Right atrium auricular region (tissue), 2 donors: Measurements from ENCODE around the gene ARIH1. TPM values are rescaled to one million over a fixed set of nuclear protein-coding genes. Genes with fewer than 3 reads are reported as not detected.

Experiments
- DNase-seq: peaks from one replicate; pipeline ENCODE4 v3.0.0-alpha.2; 2019; ENCODE audit warnings: low spot score
- H3K27ac ChIP-seq, 2 donors: fragments of 200-600 bp; sonication (generic); 1 replicate in 1 of 2; 2 replicates in 1 of 2; pipeline ENCODE4 v1.5.1; 2016 to 2019
- H3K27me3 ChIP-seq, 2 donors: fragments of 200-600 bp; sonication (generic); one replicate each; pipeline versions ENCODE4 v1.5.1 to v1.6.0; 2017 to 2019
- H3K36me3 ChIP-seq: fragments of 200-600 bp; sonication (generic); one replicate; pipeline ENCODE4 v1.5.1; 2016
- H3K4me1 ChIP-seq, 2 donors: fragments of 200-600 bp; sonication (generic); one replicate each; pipeline versions ENCODE4 v1.5.1 to v1.6.0; 2017 to 2019
- H3K4me3 ChIP-seq, 2 donors: fragments of 200-600 bp; sonication (generic); 1 replicate in 1 of 2; 2 replicates in 1 of 2; pipeline ENCODE4 v1.5.1; 2017 to 2019; ENCODE audit warnings: mild to moderate bottlenecking in 1 of 2, moderate library complexity in 1 of 2
- H3K9me3 ChIP-seq, 2 donors: fragments of 200-600 bp; sonication (generic); one replicate each; pipeline ENCODE4 v1.5.1; 2019
- CTCF ChIP-seq, 2 donors: fragments of 200-600 bp; sonication (generic); IDR thresholded peaks; one replicate each; pipeline ENCODE4 v1.5.1; 2019; ENCODE audit warnings: antibody characterized with exemption in 2 of 2
- total RNA-seq, 2 donors: library from RNA; depleted of rRNA; stranded (reverse); fragments of >200 nt; gene quantifications; one replicate each; pipeline ENCODE4 v1.1.0, GENCODE V29; 2016

ARIH1 gene
- total RNA-seq, 2 donors from 2014 or later = 40.7 to 41.5 TPM

DNA sequence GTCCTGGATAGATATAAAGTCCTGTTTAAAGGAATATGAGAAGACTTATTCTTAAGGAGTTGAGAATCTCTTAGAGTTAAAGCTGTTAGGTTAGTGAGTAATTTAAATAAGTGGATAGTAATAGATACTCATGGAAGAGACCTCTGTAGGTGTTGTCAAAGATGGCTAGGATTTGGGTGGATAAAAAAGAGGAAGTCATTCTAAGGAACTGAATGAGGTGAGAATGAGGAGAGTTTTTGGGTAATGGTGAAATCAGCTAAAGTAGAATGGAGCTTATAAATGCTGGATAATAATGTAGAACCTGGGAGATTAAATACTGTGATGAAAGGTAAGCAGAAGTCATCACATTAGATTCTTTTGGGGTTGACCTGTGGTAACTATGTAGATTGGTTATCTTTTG is 8.1 kb downstream of the ARIH1 start:
- no peak for DNase-seq
- Histone ChIP-seq H3K4me3 (no peak overlapping the region), H3K27ac (no peak overlapping the region), H3K4me1 (peaks cover 0 to 54% of the 10 kb centered on the region in 2 donors), H3K36me3 (no peaks in the 10 kb centered on the region), H3K27me3 (no peaks in the 10 kb centered on the region), H3K9me3 (no peaks in the 10 kb centered on the region)
- TF ChIP-seq CTCF (IDR thresholded peaks at IDR 0.05) = no peak

DNA sequence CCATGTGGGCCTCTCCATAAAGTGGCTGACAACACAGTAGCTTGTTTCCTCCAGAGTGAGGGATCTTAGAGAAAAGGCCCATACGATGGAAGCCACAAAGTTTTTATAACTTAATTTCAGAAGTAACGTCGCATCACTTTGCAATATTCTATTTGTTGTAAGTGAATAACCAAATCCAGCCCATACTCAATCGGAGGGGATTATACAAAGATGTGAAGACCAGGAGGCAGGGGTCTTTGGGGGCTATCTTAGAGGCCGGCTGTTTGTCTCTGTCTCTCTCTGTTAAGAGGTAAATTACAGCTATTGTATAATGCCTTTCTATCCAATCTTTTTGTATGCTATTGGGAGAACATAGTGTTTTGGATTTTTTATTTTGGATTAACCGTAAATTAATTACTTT is 9.1 kb downstream of the ARIH1 start:
- peaks cover 0 to 54% of the 10 kb centered on the region in 2 donors for H3K4me1 ChIP-seq
- no peaks in the 10 kb centered on the region for H3K27me3 ChIP-seq

GRCh38 chr15:72486144-72486543 is 12.0 kb downstream of the ARIH1 start:
- Histone ChIP-seq H3K36me3 (no peaks in the 10 kb centered on the region), H3K9me3 (no peaks in the 10 kb centered on the region), H3K27ac (no peak overlapping the region), H3K4me3 (no peak overlapping the region), H3K4me1 (peaks cover 0 to 61% of the 10 kb centered on the region in 2 donors), H3K27me3 (no peaks in the 10 kb centered on the region)
- no peak for DNase-seq
- TF ChIP-seq CTCF (IDR thresholded peaks at IDR 0.05) = no peak

More for the DNA sequence above, 9.1 kb downstream of the ARIH1 start:
- H3K27ac ChIP-seq = no peak overlapping the region
- no peak for TF ChIP-seq CTCF (IDR thresholded peaks at IDR 0.05)
- no peak overlapping the region for H3K4me3 ChIP-seq
- H3K9me3 ChIP-seq = no peaks in the 10 kb centered on the region
- DNase-seq = no peak
- H3K36me3 ChIP-seq = no peaks in the 10 kb centered on the region

GRCh38 chr15:72487070-72487797 is 13.1 kb downstream of the ARIH1 start:
- TF ChIP-seq CTCF (IDR thresholded peaks at IDR 0.05) = no peak
- Histone ChIP-seq H3K9me3 (no peaks in the 10 kb centered on the region), H3K27me3 (no peaks in the 10 kb centered on the region), H3K4me1 (peaks cover 0 to 59% of the 10 kb centered on the region in 2 donors), H3K4me3 (no peak overlapping the region), H3K36me3 (no peaks in the 10 kb centered on the region), H3K27ac (no peak overlapping the region)
- DNase-seq = no peak

DNA sequence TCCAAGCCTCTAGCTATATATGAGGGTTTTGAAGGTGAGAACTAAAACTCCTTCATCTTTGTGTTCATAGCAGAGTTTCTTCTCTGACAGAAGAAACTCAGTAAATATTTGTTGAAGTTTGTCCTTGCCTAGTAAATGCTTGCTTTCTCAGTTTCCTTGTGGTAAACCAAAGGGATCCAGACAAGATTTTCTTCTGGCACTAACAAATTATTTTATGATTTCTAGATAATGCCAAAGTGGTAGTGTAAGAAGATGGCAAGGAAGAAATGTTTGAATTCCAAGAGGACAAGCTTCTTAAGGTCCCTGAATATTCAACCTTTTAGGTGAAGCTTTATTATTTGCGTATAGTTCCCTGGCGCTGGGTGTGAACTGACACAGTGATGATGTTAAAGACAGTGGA is 14.4 kb downstream of the ARIH1 start:
- no peak for DNase-seq
- no peak for TF ChIP-seq CTCF (IDR thresholded peaks at IDR 0.05)
- Histone ChIP-seq H3K4me3 (no peak overlapping the region), H3K9me3 (no peaks in the 10 kb centered on the region), H3K27ac (no peak overlapping the region), H3K27me3 (no peaks in the 10 kb centered on the region), H3K36me3 (no peaks in the 10 kb centered on the region), H3K4me1 (peaks cover 0 to 63% of the 10 kb centered on the region in 2 donors)
